Ramos (cell line): Measurements from ENCODE around the gene APC2.

Experiments used
- in situ Hi-C: fragments of 300-500 bp; cut with MboI; formaldehyde crosslinking; loops from one replicate; pipeline ENCODE4 v1.14.3; 2022; ENCODE audit warnings: low sequenced_read_pairs; ENCODE audit not compliant: unreplicated experiment

APC2 gene

DNA sequence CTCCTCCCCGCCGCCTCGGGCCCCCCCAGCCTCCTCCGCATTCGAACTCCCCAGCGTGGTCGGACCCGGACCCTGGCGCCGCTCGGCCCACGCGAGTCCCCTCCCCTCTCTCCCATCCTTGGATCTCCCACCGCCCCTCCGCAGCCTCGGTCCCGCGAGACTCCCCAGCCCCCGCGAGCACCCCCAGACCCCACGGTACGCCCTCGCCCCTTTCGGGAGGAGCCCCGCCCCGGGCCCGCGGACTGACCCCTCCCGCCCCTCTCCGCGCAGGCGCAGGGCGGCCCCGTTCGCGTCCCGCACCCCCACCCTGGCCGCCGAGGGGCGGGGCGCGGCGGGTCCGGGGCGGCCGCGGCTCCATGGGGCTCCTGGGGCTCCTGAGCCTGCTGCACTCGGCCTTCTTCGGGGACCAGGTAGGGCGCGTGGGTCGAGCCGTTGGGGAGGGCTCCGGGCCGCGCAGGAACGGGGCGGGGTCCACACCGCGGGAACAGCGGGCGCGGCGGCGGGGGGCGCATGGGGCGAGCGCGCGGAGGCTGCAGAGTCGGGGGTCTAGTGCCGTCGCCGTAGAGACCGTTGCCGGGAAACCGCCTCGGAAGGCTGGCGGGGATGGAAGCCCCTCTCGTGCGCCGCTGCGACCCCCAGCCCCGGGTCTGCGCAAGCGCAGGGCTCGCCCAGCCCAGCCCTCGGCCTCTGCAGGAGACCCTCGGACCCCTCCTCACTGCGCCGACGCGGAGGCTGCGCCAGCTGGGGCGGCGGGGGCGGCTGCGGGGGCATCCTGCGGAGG is 3.8 kb upstream of the APC2 start:
- in situ Hi-C loops = no loop called here

GRCh38 chr19:1446713-1447481 is 3.0 kb upstream of the APC2 start:
- in situ Hi-C loops = no loop called here

DNA sequence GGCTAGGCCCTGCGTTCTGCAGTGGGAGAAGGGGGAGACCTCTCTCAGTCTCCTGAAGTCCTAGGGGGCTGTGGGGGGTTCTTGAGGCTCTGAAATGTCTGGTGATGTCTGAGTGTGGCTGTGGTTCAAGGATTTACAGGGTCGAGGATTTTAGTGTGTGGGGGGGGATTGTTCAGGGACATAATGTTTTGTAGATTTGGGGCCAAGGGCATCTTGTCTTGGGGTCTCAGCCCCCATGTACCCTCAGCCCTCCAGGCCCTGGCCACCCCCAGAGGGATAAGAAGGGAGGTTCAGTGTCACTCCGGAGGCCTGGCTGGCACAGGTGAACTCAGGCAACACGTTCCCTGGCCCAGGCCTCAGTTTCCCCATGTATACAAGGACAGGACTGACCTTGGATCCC is 2.4 kb upstream of the APC2 start:
- in situ Hi-C loops = no loop called here

- in situ Hi-C loops = no loop called here
These were observed 2.0 kb upstream of the APC2 start for GRCh38 chr19:1447944-1448343.

GRCh38 chr19:1450735-1451731 is 1.1 kb downstream of the APC2 start:
- in situ Hi-C loops = no loop called here

- in situ Hi-C loops = no loop called here
These were observed 2.2 kb downstream of the APC2 start for GRCh38 chr19:1451916-1452801.

GRCh38 chr19:1452802-1453524 is 3.0 kb downstream of the APC2 start:
- in situ Hi-C loops = no loop called here

DNA sequence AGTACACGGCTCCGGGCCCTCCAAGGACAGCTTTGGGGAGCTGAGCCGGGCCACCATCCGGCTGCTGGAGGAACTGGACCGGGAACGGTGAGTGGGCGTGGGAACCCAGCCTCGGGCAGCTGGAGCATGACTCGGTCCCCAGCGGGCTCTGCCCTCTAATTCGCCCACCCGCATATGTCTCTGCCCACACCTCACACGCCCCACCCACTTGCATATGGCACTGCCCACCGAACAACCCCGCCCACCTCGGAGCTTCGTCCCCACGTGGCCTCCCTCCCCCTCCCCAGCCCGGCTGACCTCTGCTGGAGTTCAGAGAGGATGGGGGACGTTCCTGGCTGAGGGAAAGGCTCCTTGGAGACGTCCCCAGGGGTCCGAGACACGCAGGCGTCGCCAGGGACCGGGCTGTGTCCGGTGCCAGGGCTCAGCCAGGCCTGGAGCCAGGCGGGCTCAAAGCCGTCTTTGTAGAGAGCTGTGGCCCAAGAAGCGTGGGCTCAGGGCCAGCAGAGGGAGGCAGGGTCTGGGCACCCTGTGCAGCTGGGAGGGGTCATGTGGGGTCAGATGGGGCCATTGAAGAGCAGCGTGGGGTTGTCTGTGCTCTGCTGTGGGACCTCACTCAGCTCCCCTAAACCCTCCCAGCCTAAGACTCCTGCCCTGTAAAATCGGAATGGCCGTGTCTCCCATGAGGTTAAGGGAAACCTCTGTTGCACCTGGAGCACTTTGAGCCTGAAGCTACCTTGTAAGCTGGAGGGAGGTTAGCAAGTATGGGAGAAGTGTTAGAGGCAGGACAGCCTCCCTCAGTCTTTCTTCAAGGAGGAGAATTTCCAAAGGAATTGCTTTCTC is 3.8 kb downstream of the APC2 start:
- in situ Hi-C loops = no loop called here

GRCh38 chr19:1455002-1455335 is 5.0 kb downstream of the APC2 start:
- in situ Hi-C loops = no loop called here

DNA sequence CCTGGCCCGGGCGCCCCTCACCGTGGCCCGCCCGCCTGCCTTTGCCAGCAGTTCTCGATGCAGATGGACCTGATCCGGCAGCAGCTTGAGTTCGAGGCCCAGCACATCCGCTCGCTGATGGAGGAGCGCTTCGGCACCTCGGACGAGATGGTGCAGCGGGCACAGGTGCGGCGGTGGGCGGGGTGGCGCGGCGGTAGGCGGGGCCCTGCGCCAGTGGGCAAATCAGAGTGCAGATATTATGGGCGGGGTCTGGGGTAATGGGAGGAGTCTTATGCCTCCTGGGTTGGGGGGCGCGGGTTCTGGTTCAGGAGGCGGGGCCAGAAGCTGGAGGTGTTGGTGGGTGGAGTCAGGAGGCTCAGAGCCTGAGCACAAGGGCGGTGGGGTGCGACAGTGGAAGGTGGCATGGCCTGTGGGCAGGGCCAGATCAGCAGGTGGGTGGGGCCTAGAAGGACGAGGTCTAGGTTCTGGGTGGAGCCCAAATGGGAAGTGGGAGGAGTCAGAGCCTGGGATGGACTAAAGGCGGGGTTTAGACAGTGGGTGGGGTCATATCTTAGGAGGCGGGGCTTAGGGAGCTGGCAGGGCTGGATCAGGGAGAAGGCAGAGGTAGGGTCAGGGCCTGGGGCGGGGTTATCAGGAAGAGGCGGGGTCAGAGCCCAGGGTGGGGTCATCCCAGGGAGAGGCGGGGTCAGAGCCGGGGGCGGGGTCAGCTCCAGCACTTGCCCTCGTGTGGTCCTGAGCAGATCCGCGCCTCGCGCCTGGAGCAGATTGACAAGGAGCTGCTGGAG is 5.6 kb downstream of the APC2 start:
- in situ Hi-C loops = no loop called here

GRCh38 chr19:1456121-1456900 is 6.4 kb downstream of the APC2 start:
- in situ Hi-C loops = no loop called here

- in situ Hi-C loops = no loop called here
These were observed 7.3 kb downstream of the APC2 start for GRCh38 chr19:1457031-1457739.

GRCh38 chr19:1457892-1458291 is 8.0 kb downstream of the APC2 start:
- in situ Hi-C loops = no loop called here

GRCh38 chr19:1459479-1459878 is 9.6 kb downstream of the APC2 start:
- in situ Hi-C loops = no loop called here

- in situ Hi-C loops = no loop called here
These were observed 10.4 kb downstream of the APC2 start for GRCh38 chr19:1460033-1460995.
